Suprapubic skin (tissue), 4 donors: ENCODE measurements around the gene NR2F1-AS1. TPM values are rescaled to one million over a fixed set of nuclear protein-coding genes. Genes with fewer than 3 reads are reported as not detected.

Experiments
- DNase-seq, 2 donors: peaks; one replicate each; pipeline ENCODE4 v3.0.0-alpha.2; 2019; ENCODE audit warnings: low spot score in 2 of 2
- H3K27ac ChIP-seq: fragments of 200-600 bp; sonication (generic); one replicate; pipeline ENCODE4 v1.5.1; 2019
- H3K27me3 ChIP-seq: fragments of 200-600 bp; sonication (generic); one replicate; pipeline ENCODE4 v1.5.1; 2019
- H3K36me3 ChIP-seq: fragments of 200-600 bp; sonication (generic); one replicate; pipeline ENCODE4 v1.5.1; 2019
- H3K4me1 ChIP-seq: fragments of 200-600 bp; sonication (generic); one replicate; pipeline ENCODE4 v1.5.1; 2019
- H3K4me3 ChIP-seq: fragments of 200-600 bp; sonication (generic); one replicate; pipeline ENCODE4 v1.5.1; 2019; ENCODE audit warnings: mild to moderate bottlenecking
- H3K9me3 ChIP-seq: fragments of 200-600 bp; sonication (generic); one replicate; pipeline ENCODE4 v1.5.1; 2019
- EP300 ChIP-seq: sonication (generic); formaldehyde crosslinking; IDR thresholded peaks from one replicate; pipeline ENCODE4 v1.6.1; 2017; ENCODE audit warnings: antibody characterized with exemption
- POLR2A ChIP-seq, 2 donors: fragments of 450-650 bp; IDR thresholded peaks; one replicate each; pipeline ENCODE4 v1.6.1; 2017; ENCODE audit warnings: antibody characterized with exemption in 2 of 2, mild to moderate bottlenecking in 2 of 2, moderate library complexity in 2 of 2
- POLR2AphosphoS5 ChIP-seq, 3 donors: sonication (generic); formaldehyde crosslinking; IDR thresholded peaks; one replicate each; pipeline ENCODE4 v1.6.1; 2017; ENCODE audit warnings: antibody characterized with exemption in 3 of 3
- WGBS: methylation state at CpG from one replicate; pipeline ENCODE4 v1.1.5; 2018; 5-methylcytosine and 5-hydroxymethylcytosine counted together
- total RNA-seq, 4 donors: library from RNA; depleted of rRNA; stranded (reverse); fragments of >200 nt; gene quantifications; one replicate each; pipeline ENCODE4 v1.1.0, GENCODE V29; 2016
- TF ChIP-seq, protein P1 (sequence below), 2 donors: fragments of 200-600 bp in 1 of 2; fragments of 450-650 bp in 1 of 2; sonication (generic) in 1 of 2; IDR thresholded peaks; one replicate each; pipeline ENCODE4 v1.5.1; 2016 to 2019; ENCODE audit warnings: antibody characterized with exemption in 2 of 2, mild to moderate bottlenecking in 1 of 2, moderate library complexity in 1 of 2

Gene NR2F1-AS1
- total RNA-seq, 4 donors from 2014 or later = 0.76 to 1.4 (median 1.2) TPM

DNA sequence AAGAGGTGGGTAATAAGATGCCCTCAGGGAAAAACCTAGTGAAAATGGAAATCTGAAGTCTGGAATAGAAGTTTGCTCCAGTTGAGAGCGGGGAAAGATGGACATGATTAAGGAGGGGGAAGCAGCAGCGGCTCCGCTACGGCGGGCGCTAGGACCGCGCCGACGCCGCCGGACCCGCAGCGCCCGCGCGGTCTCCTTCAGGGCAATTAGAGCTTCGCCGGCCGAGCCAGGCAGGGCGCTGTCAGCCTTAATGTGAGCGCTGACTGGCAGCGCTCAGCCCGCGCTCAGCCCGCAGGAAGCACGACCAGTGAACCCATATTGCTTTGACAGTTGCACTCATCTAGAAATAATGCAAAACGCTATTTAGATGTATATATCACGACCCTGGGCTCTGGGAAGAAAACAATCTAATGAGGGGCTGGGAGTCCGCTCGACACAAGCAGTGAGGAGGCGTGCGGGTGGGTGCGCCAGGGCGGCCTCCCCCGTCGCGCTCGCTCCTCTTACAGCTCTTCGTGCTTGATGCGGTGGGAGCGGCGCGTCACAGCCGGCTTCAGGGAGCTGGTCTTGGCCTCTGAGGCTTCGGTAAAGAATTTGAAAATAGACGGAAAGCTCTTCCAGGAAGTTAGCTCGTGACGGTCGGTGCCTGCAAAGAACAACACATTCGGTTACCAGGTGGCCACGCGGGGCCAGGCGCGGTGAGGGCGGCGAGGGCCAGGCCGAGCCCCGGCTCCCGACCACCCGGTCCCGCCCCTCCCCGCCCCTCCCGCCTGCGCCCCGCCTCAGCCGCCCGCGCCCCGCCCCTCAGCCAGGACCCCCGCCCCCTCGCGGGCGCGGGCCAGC is 39.7 kb upstream of the NR2F1-AS1 start:
- WGBS = under 1% methylated on average over 43 of the region's 75 CpGs
- peak overlapping the region; percentile 52 for H3K4me3 ChIP-seq
- TF ChIP-seq EP300 (no peak), POLR2AphosphoS5 (IDR thresholded peaks at IDR 0.05) (no peak), POLR2A (IDR thresholded peaks at IDR 0.05) (no peak)
- TF ChIP-seq, protein P1, sequence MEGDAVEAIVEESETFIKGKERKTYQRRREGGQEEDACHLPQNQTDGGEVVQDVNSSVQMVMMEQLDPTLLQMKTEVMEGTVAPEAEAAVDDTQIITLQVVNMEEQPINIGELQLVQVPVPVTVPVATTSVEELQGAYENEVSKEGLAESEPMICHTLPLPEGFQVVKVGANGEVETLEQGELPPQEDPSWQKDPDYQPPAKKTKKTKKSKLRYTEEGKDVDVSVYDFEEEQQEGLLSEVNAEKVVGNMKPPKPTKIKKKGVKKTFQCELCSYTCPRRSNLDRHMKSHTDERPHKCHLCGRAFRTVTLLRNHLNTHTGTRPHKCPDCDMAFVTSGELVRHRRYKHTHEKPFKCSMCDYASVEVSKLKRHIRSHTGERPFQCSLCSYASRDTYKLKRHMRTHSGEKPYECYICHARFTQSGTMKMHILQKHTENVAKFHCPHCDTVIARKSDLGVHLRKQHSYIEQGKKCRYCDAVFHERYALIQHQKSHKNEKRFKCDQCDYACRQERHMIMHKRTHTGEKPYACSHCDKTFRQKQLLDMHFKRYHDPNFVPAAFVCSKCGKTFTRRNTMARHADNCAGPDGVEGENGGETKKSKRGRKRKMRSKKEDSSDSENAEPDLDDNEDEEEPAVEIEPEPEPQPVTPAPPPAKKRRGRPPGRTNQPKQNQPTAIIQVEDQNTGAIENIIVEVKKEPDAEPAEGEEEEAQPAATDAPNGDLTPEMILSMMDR (IDR thresholded peaks at IDR 0.05) = no peak
- DNase-seq = peak in 1 of 2 donors; percentile 79
- no peaks in the 10 kb centered on the region for H3K9me3 ChIP-seq
- H3K27ac ChIP-seq = peak overlapping the region; percentile 61
- no peaks in the 10 kb centered on the region for H3K27me3 ChIP-seq
- H3K4me1 ChIP-seq = peaks cover 11% of the 10 kb centered on the region
- no peaks in the 10 kb centered on the region for H3K36me3 ChIP-seq

DNA sequence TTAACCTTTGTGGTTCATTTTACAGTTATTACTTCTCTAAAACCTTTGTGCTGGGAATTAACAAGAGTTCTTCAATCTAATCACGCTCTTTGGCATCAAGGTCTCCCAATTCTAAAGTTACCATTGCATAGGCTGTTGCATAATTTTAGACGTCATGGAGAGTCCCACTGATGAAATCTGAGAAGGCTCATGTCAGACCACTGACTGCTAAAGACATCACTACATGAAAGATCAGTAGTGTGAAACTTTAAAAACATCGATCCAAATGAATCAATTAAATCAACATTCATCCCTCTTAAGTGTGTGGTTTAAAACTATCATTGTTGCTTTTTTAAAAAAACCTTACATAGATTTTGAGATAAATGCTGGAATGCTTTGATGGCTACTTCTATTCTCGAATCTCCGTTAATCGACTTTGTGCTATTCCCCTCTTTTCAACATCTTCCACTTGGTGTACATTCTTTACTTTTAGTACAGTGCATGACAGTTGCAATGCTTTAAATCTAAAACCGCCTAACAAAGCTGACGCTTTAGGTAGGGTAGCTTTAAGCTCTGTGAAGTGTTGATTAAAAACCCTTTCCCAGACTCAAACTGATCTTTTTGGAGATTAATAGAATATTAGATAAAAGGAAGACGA is 35.6 kb upstream of the NR2F1-AS1 start:
- no peak overlapping the region for H3K4me3 ChIP-seq

DNA sequence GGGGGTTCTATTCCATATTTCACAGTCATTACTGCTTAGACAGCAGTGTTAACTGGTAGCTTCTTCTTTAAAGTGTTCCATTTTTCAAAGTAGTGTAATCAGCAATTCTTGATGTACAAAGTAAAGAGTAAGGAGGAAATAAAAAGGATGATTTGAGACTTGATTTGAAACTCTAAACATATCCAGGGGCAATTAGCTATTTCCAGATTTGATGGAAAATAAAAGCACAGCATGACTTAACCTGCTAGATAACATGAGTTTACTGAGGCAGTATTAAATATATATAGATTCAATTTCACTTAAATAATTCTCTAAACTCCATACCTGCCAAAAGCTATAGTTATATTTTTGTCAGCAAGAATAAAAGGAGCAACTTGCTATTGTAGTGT is 31.8 kb upstream of the NR2F1-AS1 start:
- DNase-seq = no peak

More for the DNA sequence above, 35.6 kb upstream of the NR2F1-AS1 start:
- no peak for DNase-seq
- no peaks in the 10 kb centered on the region for H3K9me3 ChIP-seq
- H3K4me1 ChIP-seq = peaks cover 23% of the 10 kb centered on the region
- whole genome bisulfite sequencing = 89% methylated on average over 9 of the region's 9 CpGs
- no peak overlapping the region for H3K27ac ChIP-seq
- H3K27me3 ChIP-seq = peaks cover 37% of the 10 kb centered on the region
- TF ChIP-seq, protein P1 (IDR thresholded peaks at IDR 0.05) = no peak
- TF ChIP-seq EP300 (no peak), POLR2AphosphoS5 (IDR thresholded peaks at IDR 0.05) (no peak)
- H3K36me3 ChIP-seq = no peaks in the 10 kb centered on the region

DNA sequence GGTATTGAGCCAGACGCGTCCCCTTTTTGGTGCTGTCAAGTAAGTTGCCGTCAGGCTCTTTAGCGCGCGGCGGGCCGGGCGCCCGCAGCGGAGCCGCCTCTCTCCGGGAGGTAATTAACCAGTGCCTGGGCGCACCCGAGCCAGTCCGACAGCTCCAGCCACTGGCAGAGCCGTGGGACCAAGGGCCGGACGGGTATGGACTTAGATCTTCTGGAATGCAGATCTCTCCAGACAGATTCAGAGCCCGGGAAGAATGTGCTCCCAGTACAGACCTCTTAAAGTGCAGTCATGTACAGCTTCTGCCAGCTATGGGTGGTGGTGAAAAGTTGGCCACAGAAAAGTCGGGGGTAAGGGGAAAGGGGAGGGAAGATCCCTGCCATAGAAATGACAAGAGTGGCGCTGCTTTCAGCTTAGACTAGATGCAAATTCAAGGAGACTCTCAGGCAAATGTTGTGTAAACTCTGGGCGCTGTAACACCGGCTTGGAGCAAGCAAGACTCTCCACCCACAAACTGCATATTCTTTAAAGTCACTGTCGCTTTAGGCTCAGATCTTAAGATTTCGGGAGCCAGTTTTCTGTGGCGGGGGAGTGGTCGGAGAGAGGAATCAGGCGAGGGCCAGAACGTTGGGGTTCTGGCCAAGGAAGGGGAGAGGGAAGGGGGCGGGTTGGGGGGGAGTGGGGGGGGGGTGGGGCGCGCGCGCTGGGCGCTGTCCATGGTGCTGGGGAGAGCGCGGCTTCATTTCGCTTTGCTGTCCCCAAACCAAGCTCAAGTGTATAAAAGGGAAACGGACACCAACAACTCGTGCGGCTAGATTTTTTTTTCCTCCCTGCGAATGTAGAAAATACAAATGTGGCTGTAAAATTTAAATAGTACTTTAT is 31.2 kb upstream of the NR2F1-AS1 start:
- WGBS = 7% methylated on average over 43 of the region's 43 CpGs
- Histone ChIP-seq H3K4me3 (no peak overlapping the region), H3K4me1 (peaks cover 23% of the 10 kb centered on the region), H3K9me3 (no peaks in the 10 kb centered on the region), H3K36me3 (no peaks in the 10 kb centered on the region), H3K27ac (no peak overlapping the region), H3K27me3 (peaks cover 81% of the 10 kb centered on the region)
- no peak for DNase-seq
- TF ChIP-seq POLR2AphosphoS5 (IDR thresholded peaks at IDR 0.05) = no peak
- TF ChIP-seq POLR2A (IDR thresholded peaks at IDR 0.05) = no peak
- no peak for TF ChIP-seq EP300

More for the DNA sequence above, 31.8 kb upstream of the NR2F1-AS1 start:
- Histone ChIP-seq H3K27ac (no peak overlapping the region), H3K9me3 (no peaks in the 10 kb centered on the region), H3K36me3 (no peaks in the 10 kb centered on the region), H3K4me3 (no peak overlapping the region), H3K27me3 (peaks cover 75% of the 10 kb centered on the region), H3K4me1 (peaks cover 17% of the 10 kb centered on the region)
- TF ChIP-seq, protein P1 (IDR thresholded peaks at IDR 0.05) = no peak
- no peak for TF ChIP-seq POLR2AphosphoS5 (IDR thresholded peaks at IDR 0.05)
- no peak for TF ChIP-seq POLR2A (IDR thresholded peaks at IDR 0.05)
- no peak for TF ChIP-seq EP300

DNA sequence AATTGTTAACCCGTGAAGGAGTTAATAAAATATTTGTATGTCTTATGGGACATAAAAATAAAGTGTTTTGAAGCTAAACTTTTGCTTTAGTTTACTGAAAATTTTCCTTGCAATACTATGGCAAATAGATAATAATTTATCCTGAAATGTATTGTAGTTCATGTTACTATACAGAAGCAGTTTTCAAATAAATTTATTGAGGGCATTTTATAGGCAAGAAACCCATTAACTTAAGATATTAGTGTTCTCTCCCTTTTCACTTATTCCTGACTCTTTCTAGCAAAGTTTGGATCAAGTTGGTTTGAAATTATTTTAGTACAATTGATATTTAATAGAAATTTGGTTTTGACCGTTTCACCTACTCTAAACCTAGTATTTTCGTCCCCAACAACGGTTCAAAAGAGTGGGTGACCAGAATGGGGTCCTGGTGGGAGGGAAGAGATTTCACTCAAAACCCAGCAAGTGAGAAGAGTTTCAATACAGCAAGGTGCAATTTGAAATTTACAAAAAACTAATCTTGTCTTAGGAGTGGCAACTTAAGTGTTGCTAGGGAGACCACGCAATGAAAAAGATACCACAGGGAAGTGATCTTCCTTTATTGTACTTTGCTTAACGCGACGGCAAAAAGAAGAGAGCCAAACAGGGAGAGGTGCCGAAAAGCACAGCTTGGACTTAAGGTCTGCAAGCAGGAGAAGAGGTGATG is 30.4 kb upstream of the NR2F1-AS1 start:
- Histone ChIP-seq H3K36me3 (no peaks in the 10 kb centered on the region), H3K27me3 (peaks cover 89% of the 10 kb centered on the region), H3K9me3 (no peaks in the 10 kb centered on the region), H3K4me1 (peaks cover 23% of the 10 kb centered on the region), H3K4me3 (no peak overlapping the region), H3K27ac (no peak overlapping the region)
- 15% methylated on average over 9 of the region's 9 CpGs for WGBS
- TF ChIP-seq POLR2A (IDR thresholded peaks at IDR 0.05) (no peak), EP300 (no peak), POLR2AphosphoS5 (IDR thresholded peaks at IDR 0.05) (no peak)
- TF ChIP-seq, protein P1 (IDR thresholded peaks at IDR 0.05) = no peak
- DNase-seq = no peak
